ENCODE results near the gene SAMD8.
"Not testable (repeated sequence)": the region's sequence is repeated elsewhere in the genome, so short reads cannot be mapped to it uniquely, and the experiment has no call there.

Gene SAMD8

GRCh38 chr10:75121322-75121721 is 9.9 kb downstream of the SAMD8 start:
- DNase-seq (ENCODE audit: low spot score), result no peak
- no peak for TF ChIP-seq CTCF (IDR thresholded peaks at IDR 0.05; ENCODE audit: extremely low read depth, missing control alignments)

DNA sequence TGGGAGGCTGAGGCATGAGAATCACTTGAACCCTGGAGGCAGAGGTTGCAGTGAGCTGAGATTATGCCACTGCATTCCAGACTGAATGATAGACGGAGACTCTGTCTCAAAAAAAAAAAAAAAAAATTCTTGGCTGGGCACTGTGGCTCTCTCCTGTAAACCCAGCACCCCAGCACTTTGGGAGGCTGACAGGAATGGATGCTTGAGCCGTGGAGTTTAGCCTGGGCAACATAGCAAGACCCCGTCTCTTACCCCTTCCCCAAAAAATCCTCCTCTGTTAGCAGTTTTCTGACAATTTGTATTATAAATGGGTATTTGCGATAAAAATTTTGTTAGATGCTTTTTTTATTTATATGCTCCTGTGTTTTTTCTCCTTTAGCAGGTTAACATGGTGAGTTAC is 11.0 kb downstream of the SAMD8 start:
- no peak for TF ChIP-seq CTCF (IDR thresholded peaks at IDR 0.05; ENCODE audit: extremely low read depth, missing control alignments)
- no peak for DNase-seq (ENCODE audit: low spot score)

- no peak for TF ChIP-seq CTCF (IDR thresholded peaks at IDR 0.05; ENCODE audit: extremely low read depth, missing control alignments)
- DNase-seq (ENCODE audit: low spot score), result no peak
These were observed 11.7 kb downstream of the SAMD8 start for GRCh38 chr10:75123088-75123682.

DNA sequence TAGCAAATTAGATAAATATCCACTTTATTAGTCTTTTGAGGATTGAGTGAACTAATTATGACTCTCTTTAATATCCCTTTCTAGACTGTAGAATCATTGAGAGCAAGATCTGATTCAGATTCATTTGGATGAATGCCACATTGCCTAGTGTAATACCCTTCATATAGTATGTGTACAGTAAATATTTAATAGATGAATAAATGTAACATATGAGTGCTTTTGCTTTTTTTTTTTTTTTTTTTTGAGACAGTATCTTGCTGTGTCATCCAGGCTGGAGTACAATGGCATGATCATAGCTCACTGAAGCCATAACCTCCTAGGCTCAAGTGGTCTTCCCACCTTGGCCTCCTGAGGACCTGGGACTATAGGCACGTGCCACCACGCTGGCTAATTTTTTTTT is 14.8 kb downstream of the SAMD8 start:
- TF ChIP-seq CTCF (IDR thresholded peaks at IDR 0.05; ENCODE audit: extremely low read depth, missing control alignments), result no peak
- DNase-seq (ENCODE audit: low spot score), result no peak

GRCh38 chr10:75127471-75127870 is 16.0 kb downstream of the SAMD8 start:
- no peak for DNase-seq (ENCODE audit: low spot score)
- no peak for TF ChIP-seq CTCF (IDR thresholded peaks at IDR 0.05; ENCODE audit: extremely low read depth, missing control alignments)

DNA sequence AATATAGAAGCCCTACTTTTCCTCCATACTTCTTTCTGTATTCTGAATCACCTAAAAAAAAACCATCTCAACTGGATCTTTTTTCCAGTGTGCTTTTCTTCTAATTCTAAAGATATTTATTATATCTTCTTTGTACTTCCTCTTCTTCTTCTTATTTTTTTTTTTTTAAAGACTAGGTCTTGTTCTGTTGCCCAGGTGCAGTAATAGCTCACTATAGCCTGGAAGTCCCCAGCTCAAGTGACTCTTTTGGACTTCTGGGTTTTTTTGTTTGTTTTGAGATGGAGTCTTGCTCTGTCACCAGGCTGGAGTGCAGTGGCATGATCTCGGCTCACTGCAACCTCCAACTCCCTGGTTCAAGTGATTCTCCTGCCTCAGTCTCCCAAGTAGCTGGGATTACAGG is 17.5 kb downstream of the SAMD8 start:
- not testable (repeated sequence) for DNase-seq (ENCODE audit: low spot score)

DNA sequence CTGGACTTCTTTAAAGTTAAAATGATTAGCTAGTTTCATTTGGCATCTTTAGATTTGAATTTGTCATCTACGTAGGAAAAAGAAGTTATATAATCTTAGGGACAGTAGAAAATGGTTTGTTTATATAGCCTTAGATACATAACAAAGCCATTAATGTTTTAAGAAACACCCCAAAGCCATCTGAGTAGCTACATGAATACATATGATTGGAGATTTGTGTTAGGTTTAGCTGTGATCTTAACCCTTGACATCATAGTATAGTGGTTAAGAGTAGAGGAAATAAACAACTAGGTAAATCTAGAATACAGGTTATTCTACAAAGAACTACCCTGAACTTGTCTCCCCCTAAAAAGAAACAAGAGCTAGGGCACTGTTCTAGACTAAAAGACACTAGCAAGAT is 18.1 kb downstream of the SAMD8 start:
- TF ChIP-seq CTCF (IDR thresholded peaks at IDR 0.05; ENCODE audit: extremely low read depth, missing control alignments), result no peak

GRCh38 chr10:75133701-75134100 is 22.2 kb downstream of the SAMD8 start:
- not testable (repeated sequence) for DNase-seq (ENCODE audit: low spot score)

More for the DNA sequence above, 18.1 kb downstream of the SAMD8 start:
- DNase-seq (ENCODE audit: low spot score), result no peak
